GM12892 (cell line): ENCODE results near the gene DCHS2.

Source experiments
- POLR2A ChIP-seq: IDR thresholded peaks from 2 replicates; pipeline ENCODE4 v1.6.1; 2011; ENCODE audit warnings: low read depth, low read length, control low read depth
- POLR2AphosphoS5 ChIP-seq: IDR thresholded peaks from 2 replicates; pipeline ENCODE4 v1.6.1; 2011; ENCODE audit warnings: low read depth, low read length, control low read depth
- TAF1 ChIP-seq: IDR thresholded peaks from 2 replicates; pipeline ENCODE4 v1.6.1; 2011; ENCODE audit warnings: low read depth, mild to moderate bottlenecking, control low read depth, low read length, borderline replicate concordance

DNA sequence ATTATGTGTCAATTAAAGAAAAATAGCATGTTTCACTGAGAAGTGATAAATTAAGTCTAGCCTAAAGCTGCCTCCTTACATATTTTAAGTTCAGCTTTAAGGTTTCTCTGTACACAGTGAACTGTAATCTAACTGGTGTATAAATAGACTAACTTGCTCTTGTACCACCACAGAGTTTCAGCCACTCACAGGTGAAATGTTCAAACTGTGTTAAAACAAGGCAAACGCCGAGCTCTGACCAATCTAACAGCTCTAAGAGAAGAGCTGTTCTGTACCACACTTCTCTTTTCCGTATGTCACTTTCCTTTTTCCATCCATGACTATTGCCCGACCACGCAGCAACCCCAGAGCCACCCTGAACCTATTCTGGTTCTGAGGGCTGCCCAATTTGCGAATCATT is 64.5 kb downstream of the DCHS2 start:
- TF ChIP-seq POLR2AphosphoS5 (no peak), POLR2A (no peak), TAF1 (no peak)
